RPMI8226 (cell line): Measurements from ENCODE around the gene DNM3.
A peak's percentile ranks its signal among the peaks of the same experiment; 100 is the strongest.
"Not testable (repeated sequence)": the region's sequence is repeated elsewhere in the genome, so short reads cannot be mapped to it uniquely, and the experiment has no call there.

Source experiments
- DNase-seq: peaks from one replicate; pipeline ENCODE4 v3.0.0-alpha.2; 2015

Gene DNM3

GRCh38 chr1:172292840-172293239, 451.5 kb downstream of the DNM3 start:
- DNase-seq: no peak

GRCh38 chr1:172293429-172293828, 452.1 kb downstream of the DNM3 start:
- DNase-seq: no peak

GRCh38 chr1:172298141-172298540, 456.8 kb downstream of the DNM3 start:
- peak; percentile 49 for DNase-seq

- DNase-seq: no peak
These were observed 457.6 kb downstream of the DNM3 start for GRCh38 chr1:172298911-172299310.

GRCh38 chr1:172299515-172299914, 458.2 kb downstream of the DNM3 start:
- no peak for DNase-seq

- not testable (repeated sequence) for DNase-seq
These were observed 466.2 kb downstream of the DNM3 start for GRCh38 chr1:172307508-172307907.

GRCh38 chr1:172308142-172308541, 466.8 kb downstream of the DNM3 start:
- DNase-seq: no peak

- DNase-seq: no peak
These were observed 467.3 kb downstream of the DNM3 start for GRCh38 chr1:172308577-172308976.

- DNase-seq: no peak
These were observed 479.4 kb downstream of the DNM3 start for GRCh38 chr1:172320733-172321132.

GRCh38 chr1:172321451-172321850, 480.2 kb downstream of the DNM3 start:
- no peak for DNase-seq

GRCh38 chr1:172322219-172323061, 481.1 kb downstream of the DNM3 start:
- DNase-seq: no peak

GRCh38 chr1:172323686-172324085, 482.4 kb downstream of the DNM3 start:
- no peak for DNase-seq

- DNase-seq: no peak
These were observed 482.8 kb downstream of the DNM3 start for GRCh38 chr1:172324086-172324485.

GRCh38 chr1:172324761-172325160, 483.5 kb downstream of the DNM3 start:
- no peak for DNase-seq

GRCh38 chr1:172325531-172325930, 484.2 kb downstream of the DNM3 start:
- no peak for DNase-seq

GRCh38 chr1:172326136-172326535, 484.8 kb downstream of the DNM3 start:
- no peak for DNase-seq

- DNase-seq: no peak
These were observed 487.0 kb downstream of the DNM3 start for GRCh38 chr1:172328266-172328665.

GRCh38 chr1:172332230-172332629, 490.9 kb downstream of the DNM3 start:
- no peak for DNase-seq

- DNase-seq: no peak
These were observed 494.1 kb downstream of the DNM3 start for GRCh38 chr1:172335377-172335776.

GRCh38 chr1:172338295-172338735, 497.0 kb downstream of the DNM3 start:
- DNase-seq: no peak

- DNase-seq: no peak
These were observed 498.5 kb downstream of the DNM3 start for GRCh38 chr1:172339842-172340241.

- no peak for DNase-seq
These were observed 499.2 kb downstream of the DNM3 start for GRCh38 chr1:172340520-172340919.

GRCh38 chr1:172341697-172342096, 500.4 kb downstream of the DNM3 start:
- no peak for DNase-seq

- no peak for DNase-seq
These were observed 501.4 kb downstream of the DNM3 start for GRCh38 chr1:172342584-172343239.
